Mesendoderm (in vitro differentiated cells): ENCODE data around the gene GPR37L1.

Experiments
- DNase-seq: peaks from one replicate; pipeline ENCODE4 v3.0.0; 2013
- H2AK5ac ChIP-seq: 2 replicates; pipeline ENCODE4 v1.6.1; 2013; ENCODE audit warnings: low read length, inconsistent platforms
- H2BK120ac ChIP-seq: 2 replicates; pipeline ENCODE4 v1.6.1; 2013; ENCODE audit warnings: low read depth, mild to moderate bottlenecking, low read length, moderate library complexity, mixed read lengths
- H2BK15ac ChIP-seq: replicated peaks from 2 replicates; pipeline ENCODE4 v1.6.1; 2013; ENCODE audit warnings: low read depth, mild to moderate bottlenecking, moderate library complexity
- H2BK5ac ChIP-seq: 2 replicates; pipeline ENCODE4 v1.6.1; 2013; ENCODE audit warnings: low read length, inconsistent platforms
- H3K18ac ChIP-seq: 2 replicates; pipeline ENCODE4 v1.6.1; 2013; ENCODE audit warnings: mild to moderate bottlenecking, low read length, mixed read lengths
- H3K23ac ChIP-seq: one replicate; pipeline ENCODE4 v1.6.1; 2013; ENCODE audit warnings: low read length
- H3K27ac ChIP-seq: 2 replicates; pipeline ENCODE4 v1.5.1; 2013; ENCODE audit warnings: low read depth, mild to moderate bottlenecking, inconsistent platforms, low read length, moderate library complexity
- H3K27me3 ChIP-seq: 2 replicates; pipeline ENCODE4 v1.6.1; 2013; ENCODE audit warnings: low read length, control low read depth, mild to moderate bottlenecking, inconsistent platforms; ENCODE audit not compliant: insufficient read depth, poor library complexity
- H3K36me3 ChIP-seq: 2 replicates; pipeline ENCODE4 v1.6.1; 2013; ENCODE audit warnings: low read length, inconsistent platforms; ENCODE audit not compliant: control insufficient read depth, insufficient read depth
- H3K4ac ChIP-seq: one replicate; pipeline ENCODE4 v1.6.1; 2013; ENCODE audit warnings: low read depth, mild to moderate bottlenecking, low read length, moderate library complexity
- H3K4me1 ChIP-seq: 2 replicates; pipeline ENCODE4 v1.6.1; 2013; ENCODE audit warnings: low read depth, low read length, inconsistent platforms; ENCODE audit not compliant: control insufficient read depth
- H3K4me2 ChIP-seq: 2 replicates; pipeline ENCODE4 v1.6.1; 2013; ENCODE audit warnings: low read length
- H3K4me3 ChIP-seq: 2 replicates; pipeline ENCODE4 v1.5.1; 2013; ENCODE audit warnings: mild to moderate bottlenecking, low read length
- H3K56ac ChIP-seq: one replicate; pipeline ENCODE4 v1.6.1; 2013; ENCODE audit warnings: low read length
- H3K79me1 ChIP-seq: 2 replicates; pipeline ENCODE4 v1.6.1; 2013; ENCODE audit warnings: low read length, inconsistent platforms
- H3K79me2 ChIP-seq: 2 replicates; pipeline ENCODE4 v1.6.1; 2013; ENCODE audit warnings: mild to moderate bottlenecking, low read length; ENCODE audit not compliant: control insufficient read depth, insufficient read depth
- H3K9ac ChIP-seq: 2 replicates; pipeline ENCODE4 v1.6.1; 2013; ENCODE audit warnings: low read length, inconsistent platforms
- H4K5ac ChIP-seq: one replicate; pipeline ENCODE4 v1.6.1; 2013; ENCODE audit warnings: low read length
- H4K8ac ChIP-seq: one replicate; pipeline ENCODE4 v1.6.1; 2013; ENCODE audit warnings: low read depth, mild to moderate bottlenecking, control low read depth, low read length, moderate library complexity
- WGBS: extraction: QIAGEN DNeasy Blood & Tissue Kit; methylation state at CpG from one replicate; pipeline ENCODE4 v1.1.7; 2013; ENCODE audit warnings: low lambda C conversion rate, missing lambda C conversion rate; ENCODE audit not compliant: insufficient coverage; ENCODE audit errors: extremely low coverage; 5-methylcytosine and 5-hydroxymethylcytosine counted together

GPR37L1 gene

DNA sequence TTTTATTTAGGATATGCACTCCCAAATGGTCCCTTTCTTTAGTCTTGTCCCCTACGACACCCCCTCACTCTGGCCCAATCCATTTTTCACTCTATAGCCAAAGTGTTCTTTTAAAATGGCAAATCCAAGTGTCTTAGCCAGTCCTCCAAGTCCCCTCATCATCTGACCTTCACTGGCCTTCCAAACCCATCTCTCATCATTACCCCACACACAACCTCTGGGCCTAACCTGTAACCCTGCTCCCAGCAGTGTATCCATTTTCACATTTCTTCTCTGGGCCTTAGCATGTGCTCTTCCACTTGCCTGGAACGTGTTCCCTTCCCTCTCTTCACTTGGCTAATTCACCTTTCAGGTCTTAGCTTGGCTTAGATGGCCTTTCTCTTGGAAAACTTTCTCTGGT lies 28.3 kb downstream of the GPR37L1 start:
- Histone ChIP-seq H2BK120ac (no peak overlapping the region), H3K4me1 (no peaks in the 10 kb centered on the region), H3K27ac (no peak overlapping the region), H3K27me3 (no peaks in the 10 kb centered on the region), H3K56ac (no peak overlapping the region), H3K36me3 (no peaks in the 10 kb centered on the region), H3K9ac (no peak overlapping the region), H3K23ac (no peak overlapping the region), H4K8ac (no peak overlapping the region), H3K79me1 (no peaks in the 10 kb centered on the region), H3K4me3 (no peak overlapping the region), H2BK15ac (no peak overlapping the region), H3K79me2 (no peaks in the 10 kb centered on the region), H2BK5ac (no peak overlapping the region), H2AK5ac (no peak overlapping the region), H3K4me2 (no peak overlapping the region), H4K5ac (no peak overlapping the region), H3K18ac (no peak overlapping the region), H3K4ac (no peak overlapping the region)
- WGBS, result no CpG with 5 or more reads among the region's 2 CpGs
- DNase-seq, result no peak

DNA sequence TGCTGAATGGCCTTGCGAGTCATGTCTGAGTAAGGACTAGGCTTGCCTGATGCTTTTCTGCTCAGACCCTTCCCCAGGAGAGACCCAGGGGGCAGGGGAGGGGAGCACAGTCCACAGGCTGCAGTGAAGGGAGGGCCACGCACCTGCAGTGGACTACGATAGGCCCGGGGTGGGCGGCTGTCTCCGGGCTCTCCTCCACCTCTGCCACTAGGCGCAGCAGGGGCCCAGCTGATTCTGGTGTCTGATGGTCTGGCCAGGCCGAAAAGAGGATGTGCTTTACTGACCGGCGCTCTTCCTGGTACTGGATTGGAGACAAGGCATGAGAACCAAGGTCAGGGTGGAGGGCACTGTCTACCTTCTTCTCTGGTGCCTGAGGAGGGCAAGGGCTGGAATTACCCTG lies 29.7 kb downstream of the GPR37L1 start:
- WGBS, result no CpG with 5 or more reads among the region's 10 CpGs

GRCh38 chr1:202153284-202153683 lies 30.6 kb downstream of the GPR37L1 start:
- H2AK5ac ChIP-seq, result no peak overlapping the region
- H3K23ac ChIP-seq, result no peak overlapping the region
- H2BK120ac ChIP-seq, result no peak overlapping the region
- no peak overlapping the region for H2BK5ac ChIP-seq
- no peaks in the 10 kb centered on the region for H3K36me3 ChIP-seq
- no peak overlapping the region for H3K4ac ChIP-seq
- H4K5ac ChIP-seq, result no peak overlapping the region
- DNase-seq, result no peak
- H3K27ac ChIP-seq, result no peak overlapping the region
- H3K56ac ChIP-seq, result no peak overlapping the region
- H3K9ac ChIP-seq, result no peak overlapping the region
- no peaks in the 10 kb centered on the region for H3K79me2 ChIP-seq
- WGBS, result no CpG with 5 or more reads among the region's 4 CpGs
- H2BK15ac ChIP-seq, result no peak overlapping the region
- H3K27me3 ChIP-seq, result no peaks in the 10 kb centered on the region
- no peak overlapping the region for H4K8ac ChIP-seq
- H3K4me1 ChIP-seq, result no peaks in the 10 kb centered on the region
- no peaks in the 10 kb centered on the region for H3K79me1 ChIP-seq
- no peak overlapping the region for H3K4me2 ChIP-seq
- no peak overlapping the region for H3K18ac ChIP-seq
- no peak overlapping the region for H3K4me3 ChIP-seq

More for the DNA sequence above, 29.7 kb downstream of the GPR37L1 start:
- Histone ChIP-seq H3K36me3 (no peaks in the 10 kb centered on the region), H2BK15ac (no peak overlapping the region), H4K8ac (no peak overlapping the region), H3K4ac (no peak overlapping the region), H2BK120ac (no peak overlapping the region), H3K4me2 (no peak overlapping the region), H3K27ac (no peak overlapping the region), H3K23ac (no peak overlapping the region), H3K27me3 (no peaks in the 10 kb centered on the region), H3K79me2 (no peaks in the 10 kb centered on the region), H3K4me3 (no peak overlapping the region), H3K56ac (no peak overlapping the region), H3K4me1 (no peaks in the 10 kb centered on the region), H3K79me1 (no peaks in the 10 kb centered on the region), H4K5ac (no peak overlapping the region), H2AK5ac (no peak overlapping the region), H3K18ac (no peak overlapping the region), H2BK5ac (no peak overlapping the region), H3K9ac (no peak overlapping the region)
- DNase-seq, result no peak

DNA sequence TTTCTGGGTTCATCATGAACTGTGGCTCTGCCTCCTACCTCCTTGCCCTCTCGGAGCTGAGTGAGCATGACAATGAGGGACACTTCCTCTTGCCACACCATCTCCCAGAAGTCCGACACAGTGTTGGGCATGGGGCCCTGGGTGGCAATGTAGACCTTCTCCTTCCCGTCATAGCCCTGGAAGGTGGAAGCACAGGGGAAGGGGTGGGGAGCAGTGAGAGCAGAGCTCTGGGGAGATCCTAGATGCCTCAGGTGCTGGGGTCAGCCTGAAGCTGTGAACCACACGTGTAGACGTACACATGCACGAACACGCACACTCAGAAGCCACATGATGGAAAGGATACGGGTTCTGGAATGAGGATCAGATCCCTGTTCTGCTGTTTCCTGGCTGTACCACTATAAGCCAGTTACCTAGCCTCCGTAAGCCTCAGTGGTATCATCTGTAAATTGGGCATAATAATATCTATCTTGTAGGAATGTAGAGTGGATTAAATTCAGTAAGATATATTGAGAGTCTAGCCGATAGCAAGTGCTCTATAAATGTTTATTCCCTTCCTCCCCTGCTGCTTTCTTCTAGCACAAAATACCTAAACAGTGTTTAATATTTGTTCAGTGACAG lies 31.5 kb downstream of the GPR37L1 start:
- Histone ChIP-seq H4K5ac (no peak overlapping the region), H2AK5ac (no peak overlapping the region), H3K36me3 (no peaks in the 10 kb centered on the region), H3K27ac (no peak overlapping the region), H3K79me2 (no peaks in the 10 kb centered on the region), H3K4me1 (peaks cover 2% of the 10 kb centered on the region), H2BK5ac (no peak overlapping the region), H2BK15ac (no peak overlapping the region), H3K4me3 (no peak overlapping the region), H3K4ac (no peak overlapping the region), H4K8ac (no peak overlapping the region), H3K18ac (no peak overlapping the region), H3K27me3 (no peaks in the 10 kb centered on the region), H3K79me1 (no peaks in the 10 kb centered on the region), H3K4me2 (no peak overlapping the region), H3K23ac (no peak overlapping the region), H3K9ac (no peak overlapping the region), H2BK120ac (no peak overlapping the region), H3K56ac (no peak overlapping the region)
- no peak for DNase-seq
- WGBS, result no CpG with 5 or more reads among the region's 10 CpGs

GRCh38 chr1:202154766-202155477 lies 32.2 kb downstream of the GPR37L1 start:
- Histone ChIP-seq H3K4me1 (peaks cover 9% of the 10 kb centered on the region), H3K9ac (no peak overlapping the region), H2BK120ac (no peak overlapping the region), H2BK15ac (no peak overlapping the region), H4K5ac (no peak overlapping the region), H3K4me2 (no peak overlapping the region), H3K27ac (no peak overlapping the region), H2BK5ac (no peak overlapping the region), H2AK5ac (no peak overlapping the region), H3K18ac (no peak overlapping the region), H3K4ac (no peak overlapping the region), H3K4me3 (no peak overlapping the region), H3K23ac (no peak overlapping the region), H3K56ac (no peak overlapping the region), H3K79me2 (no peaks in the 10 kb centered on the region), H3K79me1 (no peaks in the 10 kb centered on the region), H4K8ac (no peak overlapping the region), H3K27me3 (no peaks in the 10 kb centered on the region), H3K36me3 (no peaks in the 10 kb centered on the region)
- DNase-seq, result peak; percentile 94
- no CpG with 5 or more reads among the region's 11 CpGs for WGBS
